CD4-positive, alpha-beta T cell treated with Interleukin-2 at 100 ng/mL for 4 hours (primary cell): ENCODE results near the gene TEX14.

Experiments used
- DNase-seq: peaks from one replicate; pipeline ENCODE4 v3.0.0-alpha.2; 2020; ENCODE audit warnings: low spot score

Gene TEX14

DNA sequence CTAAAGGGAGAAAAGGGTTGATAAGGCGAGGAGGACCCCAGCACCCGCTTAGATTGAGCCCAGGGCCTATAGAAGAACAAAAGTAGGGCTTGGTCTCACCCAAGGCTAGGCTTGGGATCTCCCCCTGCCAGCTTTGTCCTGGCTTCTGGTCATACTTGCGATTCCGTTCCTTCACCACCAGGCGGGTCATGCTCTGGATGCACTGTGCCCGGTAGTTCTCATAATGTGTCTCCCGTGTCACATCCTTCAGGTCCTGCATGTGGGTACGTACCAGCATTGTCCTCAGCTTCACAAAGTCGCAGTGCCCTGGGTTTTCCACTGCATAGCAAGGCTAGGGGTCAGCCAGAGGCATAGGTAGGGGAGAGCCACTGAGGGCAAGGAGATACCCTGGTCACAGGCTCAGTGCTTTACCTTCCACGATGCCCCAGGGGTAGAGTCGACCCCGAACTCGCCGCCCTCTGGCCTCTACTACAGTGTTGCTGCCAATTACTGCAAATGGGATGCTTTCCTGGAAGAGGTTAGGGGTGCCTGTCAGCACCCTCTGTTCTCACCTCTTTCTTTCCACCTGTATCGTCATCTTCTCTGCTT lies 170.9 kb downstream of the TEX14 start:
- DNase-seq = no peak

GRCh38 chr17:58517928-58518609 lies 173.8 kb downstream of the TEX14 start:
- DNase-seq = peak; percentile 100

DNA sequence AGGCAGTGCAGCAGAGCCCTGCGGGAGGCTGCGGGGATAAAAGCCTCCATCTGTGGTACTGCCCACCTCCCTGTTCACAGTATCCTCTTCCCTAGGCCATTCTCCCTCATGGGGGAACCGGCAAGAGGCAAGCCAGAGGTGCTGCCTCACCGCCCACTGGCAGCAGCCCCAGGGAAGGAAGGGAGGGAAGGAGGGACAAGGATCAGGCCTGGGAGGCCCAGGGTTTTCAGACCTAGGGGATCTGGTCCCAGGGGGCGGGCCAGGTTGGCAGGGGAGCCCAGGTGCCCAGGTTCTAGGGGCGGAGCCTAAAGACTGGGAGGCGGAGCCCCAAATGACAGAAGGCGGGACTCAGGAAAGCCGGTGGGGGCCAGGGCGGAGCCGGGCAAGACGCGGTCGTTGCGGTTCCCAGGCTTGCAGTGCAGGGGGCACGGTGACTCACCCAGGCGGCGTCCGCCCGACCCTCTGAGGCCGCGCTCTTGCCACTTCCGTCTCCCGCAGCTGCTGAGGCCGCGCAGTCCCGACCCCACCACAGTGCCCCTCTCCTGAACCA lies 174.4 kb downstream of the TEX14 start:
- DNase-seq = no peak

DNA sequence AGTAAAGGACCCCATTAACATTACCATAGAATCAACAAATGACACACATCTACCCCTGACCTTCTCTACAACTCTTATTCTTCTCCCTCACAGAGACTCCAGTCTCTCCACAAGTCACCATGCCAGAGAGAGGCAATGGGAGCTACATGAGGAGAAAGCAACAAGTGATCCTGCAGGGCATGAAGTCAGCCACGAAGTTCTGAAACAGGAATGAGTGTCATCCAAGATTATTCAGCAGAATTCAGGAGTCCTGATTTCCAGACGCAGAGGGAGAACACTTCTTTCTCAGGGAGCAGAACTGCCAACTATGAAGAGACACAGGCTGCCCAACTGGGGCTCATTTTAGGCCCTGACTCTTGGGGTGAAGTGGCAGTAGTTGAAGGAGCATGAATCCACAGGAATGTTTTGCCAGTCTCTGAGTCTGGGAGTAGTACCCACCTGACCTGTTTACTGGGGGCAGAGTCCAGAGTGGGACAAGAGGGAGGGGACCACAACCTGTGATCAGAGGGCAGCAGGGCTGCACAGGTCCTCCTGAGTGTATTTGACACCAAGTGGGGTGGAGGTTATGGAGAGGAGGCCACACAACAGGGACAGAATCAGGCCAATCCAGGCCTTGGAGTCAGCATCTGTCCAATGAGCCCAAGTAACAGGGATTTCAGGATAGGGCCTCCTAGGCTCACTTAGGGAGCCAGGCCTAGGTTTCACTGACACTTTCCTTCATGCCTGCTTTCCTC lies 175.0 kb downstream of the TEX14 start:
- DNase-seq = no peak

GRCh38 chr17:58515286-58515685 lies 176.6 kb downstream of the TEX14 start:
- DNase-seq = no peak

DNA sequence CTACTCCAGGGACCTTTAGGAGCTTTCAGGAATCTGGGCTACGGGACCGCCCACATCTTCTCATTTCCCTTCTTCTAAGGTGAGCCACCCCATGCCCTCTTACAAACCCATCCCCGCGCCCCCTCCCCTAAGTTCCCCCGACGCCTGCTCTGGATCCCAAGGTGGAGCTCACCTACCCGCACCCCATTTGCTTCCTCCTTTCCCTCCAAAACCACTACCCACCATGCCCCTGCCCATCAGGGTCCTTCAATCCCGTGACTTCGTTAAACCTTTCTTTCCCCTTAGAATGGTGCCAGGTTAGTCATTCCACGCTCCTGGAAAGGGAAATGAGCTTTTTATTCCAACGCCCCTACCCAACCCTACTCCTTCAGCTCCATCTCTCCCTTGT lies 177.1 kb downstream of the TEX14 start:
- DNase-seq = no peak

- peak; percentile 68 for DNase-seq
Measured at GRCh38 chr17:58513965-58514769, 177.7 kb downstream of the TEX14 start, which contains the start of gene MTMR4. MTMR4 (minus strand) TSS chr17:58514638; CDS start chr17:58514407, 231 bp downstream.

GRCh38 chr17:58513267-58513964 lies 178.4 kb downstream of the TEX14 start:
- DNase-seq = peak; percentile 14

- no peak for DNase-seq
Measured at GRCh38 chr17:58510075-58510474, 181.8 kb downstream of the TEX14 start.

- DNase-seq = no peak
Measured at GRCh38 chr17:58508341-58509067, 183.3 kb downstream of the TEX14 start.

DNA sequence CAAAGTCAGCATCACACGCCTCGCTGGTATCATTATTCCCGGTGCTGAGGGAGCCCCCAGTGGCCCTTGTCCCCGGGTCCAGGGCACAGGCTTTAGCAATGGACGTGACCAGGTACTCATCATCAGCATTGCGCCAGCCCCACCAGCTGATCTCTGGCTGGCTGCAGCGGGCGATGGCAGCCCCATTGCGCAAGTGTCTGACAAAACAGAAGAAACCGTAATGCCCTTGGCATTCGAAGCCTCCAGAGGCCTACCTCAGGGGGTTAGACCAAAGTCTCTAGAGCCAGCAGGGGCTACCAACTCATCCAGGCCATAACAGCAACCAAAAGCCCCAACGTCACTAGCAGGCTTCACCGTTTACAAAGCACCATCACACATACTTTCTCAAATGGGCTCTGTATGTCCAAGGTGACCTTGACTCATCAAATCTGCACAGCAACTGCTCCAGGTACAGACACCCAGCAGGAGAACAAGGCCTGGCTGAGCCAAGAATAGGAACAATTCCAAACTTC lies 184.7 kb downstream of the TEX14 start:
- DNase-seq = no peak
